ENCODE measurements around the gene CCDC32.

The CCDC32 gene

GRCh38 chr15:40516322-40516721 is 48.5 kb downstream of the CCDC32 start:
- no peak for DNase-seq

- DNase-seq: no peak
Measured at GRCh38 chr15:40513609-40514008, 51.2 kb downstream of the CCDC32 start.

- DNase-seq: no peak
Measured at GRCh38 chr15:40512440-40512839, 52.4 kb downstream of the CCDC32 start.

GRCh38 chr15:40511472-40512133 is 53.2 kb downstream of the CCDC32 start:
- DNase-seq: peak; percentile 79

- DNase-seq: no peak
Measured at GRCh38 chr15:40511093-40511471, 53.8 kb downstream of the CCDC32 start.

GRCh38 chr15:40510201-40510600 is 54.6 kb downstream of the CCDC32 start:
- no peak for DNase-seq

GRCh38 chr15:40508216-40508615 is 56.6 kb downstream of the CCDC32 start:
- no peak for DNase-seq

- DNase-seq: peak; percentile 73
Measured at GRCh38 chr15:40506964-40507571, 57.8 kb downstream of the CCDC32 start.
